Smooth muscle cell (in vitro differentiated cells): ENCODE results near the gene LSS. TPM values are rescaled to one million over a fixed set of nuclear protein-coding genes. Genes with fewer than 3 reads are reported as not detected.

Experiments
- DNase-seq: peaks from one replicate; lab custom pipeline; 2025; ENCODE audit not compliant: unreplicated experiment; lab: John Stamatoyannopoulos, UW
- H2AFZ ChIP-seq: fragments of 200-600 bp; sonication (generic); 2 replicates; pipeline ENCODE4 v1.6.0; 2016; ENCODE audit warnings: antibody characterized with exemption, low read depth, mild to moderate bottlenecking
- H3F3A ChIP-seq: fragments of 200-600 bp; sonication (generic); 2 replicates; pipeline ENCODE4 v1.6.0; 2017; ENCODE audit warnings: antibody characterized with exemption, low read depth
- H3K27ac ChIP-seq: fragments of 200-600 bp; sonication (generic); 2 replicates; pipeline ENCODE4 v1.5.1; 2016; ENCODE audit warnings: low read depth, mild to moderate bottlenecking
- H3K27me3 ChIP-seq: fragments of 200-600 bp; sonication (generic); 2 replicates; pipeline ENCODE4 v1.6.1; 2016; ENCODE audit warnings: low read depth, mild to moderate bottlenecking
- H3K36me3 ChIP-seq: fragments of 200-600 bp; sonication (generic); 2 replicates; pipeline ENCODE4 v1.5.1; 2016; ENCODE audit warnings: low read depth
- H3K4me1 ChIP-seq: fragments of 200-600 bp; sonication (generic); 2 replicates; pipeline ENCODE4 v1.5.1; 2016; ENCODE audit warnings: low read depth
- H3K4me2 ChIP-seq: fragments of 200-600 bp; sonication (generic); 2 replicates; pipeline ENCODE4 v1.6.0; 2016; ENCODE audit warnings: mild to moderate bottlenecking
- H3K4me3 ChIP-seq: fragments of 200-600 bp; sonication (generic); 2 replicates; pipeline ENCODE4 v1.5.1; 2016; ENCODE audit warnings: mild to moderate bottlenecking
- H3K79me2 ChIP-seq: fragments of 200-600 bp; sonication (generic); 2 replicates; pipeline ENCODE4 v1.6.0; 2016; ENCODE audit warnings: low read depth, mild to moderate bottlenecking
- H3K9ac ChIP-seq: fragments of 200-600 bp; sonication (generic); 2 replicates; pipeline ENCODE4 v1.6.0; 2016; ENCODE audit warnings: low read depth
- H3K9me3 ChIP-seq: fragments of 200-600 bp; sonication (generic); replicated peaks from 2 replicates; pipeline ENCODE4 v1.5.1; 2016; ENCODE audit warnings: low read depth
- H4K20me1 ChIP-seq: fragments of 200-600 bp; sonication (generic); 2 replicates; pipeline ENCODE4 v1.6.0; 2016; ENCODE audit warnings: low read depth
- WGBS: methylation state at CpG from one replicate; pipeline ENCODE4 v1.1.7; 2016; ENCODE audit warnings: low lambda C conversion rate; 5-methylcytosine and 5-hydroxymethylcytosine counted together
- polyA plus RNA-seq: library from polyadenylated mRNA; unstranded; fragments of >200 nt; fragmentation: Nextera tagmentation; extraction: Ambion mirVana; gene quantifications from 2 replicates; pipeline ENCODE4 v1.2.1, GENCODE V29; 2016
- total RNA-seq: library from RNA; depleted of rRNA; stranded (reverse); fragments of >200 nt; gene quantifications from 2 replicates; pipeline ENCODE4 v1.2.3, GENCODE V29; 2014
- TF ChIP-seq, protein P1 (sequence below): fragments of 200-600 bp; sonication (generic); IDR thresholded peaks from 2 replicates; pipeline ENCODE4 v1.5.1; 2017; ENCODE audit warnings: borderline replicate concordance, mild to moderate bottlenecking, antibody characterized with exemption; ENCODE audit not compliant: insufficient read depth, poor library complexity, severe bottlenecking

The LSS gene
- total and polyA plus RNA-seq, 2 experiments from 2014 or later, result 21.8 to 37.7 TPM

- peaks cover 10% of the 10 kb centered on the region for H4K20me1 ChIP-seq
- no peak overlapping the region for H3K4me2 ChIP-seq
- no peak overlapping the region for H3K27ac ChIP-seq
- 98% methylated on average over 6 of the region's 6 CpGs for WGBS
- no peak overlapping the region for H3K4me3 ChIP-seq
- no peak for DNase-seq
- TF ChIP-seq, protein P1, sequence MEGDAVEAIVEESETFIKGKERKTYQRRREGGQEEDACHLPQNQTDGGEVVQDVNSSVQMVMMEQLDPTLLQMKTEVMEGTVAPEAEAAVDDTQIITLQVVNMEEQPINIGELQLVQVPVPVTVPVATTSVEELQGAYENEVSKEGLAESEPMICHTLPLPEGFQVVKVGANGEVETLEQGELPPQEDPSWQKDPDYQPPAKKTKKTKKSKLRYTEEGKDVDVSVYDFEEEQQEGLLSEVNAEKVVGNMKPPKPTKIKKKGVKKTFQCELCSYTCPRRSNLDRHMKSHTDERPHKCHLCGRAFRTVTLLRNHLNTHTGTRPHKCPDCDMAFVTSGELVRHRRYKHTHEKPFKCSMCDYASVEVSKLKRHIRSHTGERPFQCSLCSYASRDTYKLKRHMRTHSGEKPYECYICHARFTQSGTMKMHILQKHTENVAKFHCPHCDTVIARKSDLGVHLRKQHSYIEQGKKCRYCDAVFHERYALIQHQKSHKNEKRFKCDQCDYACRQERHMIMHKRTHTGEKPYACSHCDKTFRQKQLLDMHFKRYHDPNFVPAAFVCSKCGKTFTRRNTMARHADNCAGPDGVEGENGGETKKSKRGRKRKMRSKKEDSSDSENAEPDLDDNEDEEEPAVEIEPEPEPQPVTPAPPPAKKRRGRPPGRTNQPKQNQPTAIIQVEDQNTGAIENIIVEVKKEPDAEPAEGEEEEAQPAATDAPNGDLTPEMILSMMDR, result no peak
- no peaks in the 10 kb centered on the region for H3K79me2 ChIP-seq
- no peaks in the 10 kb centered on the region for H3K9me3 ChIP-seq
- H3K27me3 ChIP-seq, result no peaks in the 10 kb centered on the region
- no peak overlapping the region for H3K9ac ChIP-seq
- no peaks in the 10 kb centered on the region for H3K4me1 ChIP-seq
- H3K36me3 ChIP-seq, result peaks cover 38% of the 10 kb centered on the region
- H3F3A ChIP-seq, result no peaks in the 10 kb centered on the region
- H2AFZ ChIP-seq, result no peak overlapping the region
These were observed 21.7 kb upstream of the LSS start for GRCh38 chr21:46250146-46250725.

GRCh38 chr21:46248827-46249226 is 20.3 kb upstream of the LSS start:
- Histone ChIP-seq H3K27ac (no peak overlapping the region), H3K9me3 (no peaks in the 10 kb centered on the region), H3F3A (no peaks in the 10 kb centered on the region), H3K27me3 (no peaks in the 10 kb centered on the region), H3K4me2 (no peak overlapping the region), H3K4me1 (no peaks in the 10 kb centered on the region), H3K36me3 (peaks cover 31% of the 10 kb centered on the region), H3K9ac (no peak overlapping the region), H3K79me2 (no peaks in the 10 kb centered on the region), H2AFZ (no peak overlapping the region), H4K20me1 (peaks cover 10% of the 10 kb centered on the region), H3K4me3 (no peak overlapping the region)
- WGBS, result 90% methylated on average over 2 of the region's 2 CpGs
- DNase-seq, result no peak
- TF ChIP-seq, protein P1, result no peak

DNA sequence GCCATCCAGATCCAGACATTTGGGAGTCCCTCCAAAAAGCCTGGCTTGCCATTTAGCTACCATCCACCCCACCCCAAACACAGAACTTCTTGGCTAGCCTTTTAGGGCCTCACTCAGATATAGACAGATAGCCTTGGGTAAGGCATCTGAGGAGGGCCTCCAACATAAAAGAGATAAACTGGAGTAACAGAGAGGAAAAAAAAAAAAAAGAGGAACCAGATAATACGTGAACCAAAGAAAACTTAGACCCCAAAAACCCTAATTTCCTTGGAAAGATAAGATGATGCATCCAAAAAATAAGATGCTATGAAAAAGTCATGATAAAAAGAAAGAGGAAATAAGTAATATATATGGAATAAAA is 19.8 kb upstream of the LSS start:
- TF ChIP-seq, protein P1, result no peak

More for the DNA sequence above, 19.8 kb upstream of the LSS start:
- no peaks in the 10 kb centered on the region for H3K4me1 ChIP-seq
- peaks cover 10% of the 10 kb centered on the region for H4K20me1 ChIP-seq
- H3F3A ChIP-seq, result no peaks in the 10 kb centered on the region
- H3K4me3 ChIP-seq, result no peak overlapping the region
- H3K79me2 ChIP-seq, result no peaks in the 10 kb centered on the region
- H3K4me2 ChIP-seq, result no peak overlapping the region
- no peak overlapping the region for H3K9ac ChIP-seq
- no peaks in the 10 kb centered on the region for H3K9me3 ChIP-seq
- H3K27me3 ChIP-seq, result no peaks in the 10 kb centered on the region
- no peak for DNase-seq
- WGBS, result 92% methylated on average over 1 of the region's 1 CpG
- H2AFZ ChIP-seq, result no peak overlapping the region
- H3K27ac ChIP-seq, result no peak overlapping the region
- H3K36me3 ChIP-seq, result peaks cover 31% of the 10 kb centered on the region
